Effector memory CD4-positive, alpha-beta T cell (primary cell): ENCODE measurements around the gene FBXL17.

Experiments used
- DNase-seq, 3 donors: peaks; one replicate each; pipeline ENCODE4 v3.0.0-alpha.2; 2020
- H3K27ac ChIP-seq: 2 replicates; pipeline ENCODE4 v1.7.0; 2013; ENCODE audit warnings: mild to moderate bottlenecking, low read length, moderate library complexity; ENCODE audit not compliant: insufficient read depth, poor library complexity, severe bottlenecking
- H3K27me3 ChIP-seq: replicated peaks from 2 replicates; pipeline ENCODE4 v1.7.0; 2013; ENCODE audit warnings: mild to moderate bottlenecking, low read length; ENCODE audit not compliant: insufficient read depth, control insufficient read depth, poor library complexity, severe bottlenecking
- H3K36me3 ChIP-seq: 2 replicates; pipeline ENCODE4 v1.7.0; 2013; ENCODE audit warnings: mild to moderate bottlenecking, low read length, moderate library complexity; ENCODE audit not compliant: control insufficient read depth, insufficient read depth
- H3K4me1 ChIP-seq: 2 replicates; pipeline ENCODE4 v1.7.0; 2013; ENCODE audit warnings: low read length, mild to moderate bottlenecking; ENCODE audit not compliant: control insufficient read depth, insufficient read depth, poor library complexity, severe bottlenecking
- H3K4me3 ChIP-seq: 2 replicates; pipeline ENCODE4 v1.7.0; 2013; ENCODE audit warnings: low read length, low read depth, mild to moderate bottlenecking; ENCODE audit not compliant: insufficient read depth, poor library complexity, severe bottlenecking
- H3K9me3 ChIP-seq: 2 replicates; pipeline ENCODE4 v1.7.0; 2013; ENCODE audit warnings: mild to moderate bottlenecking, low read length, moderate library complexity; ENCODE audit not compliant: control insufficient read depth

Gene FBXL17

GRCh38 chr5:108260117-108260857 lies 121.6 kb downstream of the FBXL17 start:
- no peak overlapping the region for H3K27ac ChIP-seq
- H3K4me3 ChIP-seq = no peak overlapping the region
- DNase-seq = peak; percentile 19 to 48 (median 24)

GRCh38 chr5:108259306-108259705 lies 122.6 kb downstream of the FBXL17 start:
- Histone ChIP-seq H3K4me3 (no peak overlapping the region), H3K4me1 (no peaks in the 10 kb centered on the region), H3K36me3 (no peaks in the 10 kb centered on the region), H3K27me3 (no peaks in the 10 kb centered on the region), H3K9me3 (no peaks in the 10 kb centered on the region), H3K27ac (no peak overlapping the region)
- no peak for DNase-seq

More at GRCh38 chr5:108260117-108260857, 121.6 kb downstream of the FBXL17 start:
- no peaks in the 10 kb centered on the region for H3K36me3 ChIP-seq
- H3K27me3 ChIP-seq = no peaks in the 10 kb centered on the region
- H3K4me1 ChIP-seq = no peaks in the 10 kb centered on the region
- H3K9me3 ChIP-seq = no peaks in the 10 kb centered on the region

GRCh38 chr5:108257996-108258395 lies 123.9 kb downstream of the FBXL17 start:
- Histone ChIP-seq H3K36me3 (no peaks in the 10 kb centered on the region), H3K27ac (no peak overlapping the region), H3K4me3 (no peak overlapping the region), H3K4me1 (no peaks in the 10 kb centered on the region), H3K9me3 (no peaks in the 10 kb centered on the region), H3K27me3 (no peaks in the 10 kb centered on the region)
- no peak for DNase-seq

- no peak for DNase-seq
- H3K27ac ChIP-seq = no peak overlapping the region
- no peak overlapping the region for H3K4me3 ChIP-seq
- no peaks in the 10 kb centered on the region for H3K4me1 ChIP-seq
- no peaks in the 10 kb centered on the region for H3K36me3 ChIP-seq
- no peaks in the 10 kb centered on the region for H3K9me3 ChIP-seq
- H3K27me3 ChIP-seq = no peaks in the 10 kb centered on the region
Measured at GRCh38 chr5:108255468-108255867, 126.4 kb downstream of the FBXL17 start.

DNA sequence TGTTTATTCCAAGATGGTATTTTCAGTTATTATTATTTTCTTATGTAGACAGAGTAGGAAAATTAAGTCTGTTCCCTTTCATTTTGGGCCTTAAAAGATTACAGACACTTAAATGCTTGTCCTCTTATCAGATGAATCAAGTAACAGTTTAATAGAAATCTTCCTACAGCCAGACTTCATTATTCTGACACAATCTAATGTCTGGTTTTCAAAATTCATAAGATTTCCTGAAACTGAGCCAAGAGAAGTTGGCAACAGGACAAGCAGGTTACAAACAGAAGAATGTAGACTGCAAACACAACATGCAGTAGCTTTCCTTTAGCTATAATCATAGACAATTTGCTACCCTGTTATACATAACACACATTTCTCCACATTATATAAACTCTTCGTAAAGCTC lies 130.5 kb downstream of the FBXL17 start:
- no peaks in the 10 kb centered on the region for H3K4me1 ChIP-seq
- no peaks in the 10 kb centered on the region for H3K27me3 ChIP-seq
- no peak overlapping the region for H3K27ac ChIP-seq
- H3K9me3 ChIP-seq = no peaks in the 10 kb centered on the region
- no peak for DNase-seq
- H3K36me3 ChIP-seq = no peaks in the 10 kb centered on the region
- H3K4me3 ChIP-seq = no peak overlapping the region

DNA sequence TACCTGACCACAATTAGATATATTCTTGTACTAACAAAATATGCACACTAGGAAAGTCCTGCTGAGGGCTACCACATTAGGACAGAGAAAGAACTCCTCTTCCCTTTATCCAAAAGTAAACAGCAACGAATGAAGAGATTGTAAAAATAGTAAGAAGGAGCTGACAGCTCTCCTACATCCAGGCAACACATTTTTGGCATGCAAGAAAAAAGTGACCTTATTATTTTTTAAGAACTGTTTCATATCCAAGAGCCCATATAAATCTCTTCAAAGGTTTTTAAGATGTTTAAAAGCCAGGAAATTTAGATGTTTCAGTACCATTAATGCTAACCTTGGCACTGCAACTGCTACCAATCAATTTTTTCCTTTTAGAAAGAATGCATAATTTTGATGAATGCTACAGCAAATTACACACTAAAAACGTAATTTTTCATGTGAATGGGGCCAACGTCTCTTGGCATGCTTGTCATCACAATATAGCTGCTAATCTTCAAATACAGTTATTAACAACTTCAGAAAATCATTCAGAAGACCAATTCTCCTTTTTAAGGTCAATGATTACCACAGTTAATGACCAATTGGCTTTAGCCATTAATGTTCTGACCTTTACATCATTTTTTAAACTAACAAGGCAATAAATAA lies 132.0 kb downstream of the FBXL17 start:
- Histone ChIP-seq H3K36me3 (no peaks in the 10 kb centered on the region), H3K4me1 (no peaks in the 10 kb centered on the region), H3K4me3 (no peak overlapping the region), H3K9me3 (no peaks in the 10 kb centered on the region), H3K27ac (no peak overlapping the region), H3K27me3 (no peaks in the 10 kb centered on the region)
- DNase-seq = no peak

- H3K27me3 ChIP-seq = no peaks in the 10 kb centered on the region
- H3K4me1 ChIP-seq = no peaks in the 10 kb centered on the region
Measured at GRCh38 chr5:108249095-108249784, 132.7 kb downstream of the FBXL17 start.

GRCh38 chr5:108238936-108239887 lies 142.7 kb downstream of the FBXL17 start:
- no peak for DNase-seq
- no peaks in the 10 kb centered on the region for H3K9me3 ChIP-seq
- no peaks in the 10 kb centered on the region for H3K27me3 ChIP-seq
- H3K4me3 ChIP-seq = no peak overlapping the region
- no peaks in the 10 kb centered on the region for H3K4me1 ChIP-seq
- H3K36me3 ChIP-seq = no peaks in the 10 kb centered on the region
- H3K27ac ChIP-seq = no peak overlapping the region

More at GRCh38 chr5:108249095-108249784, 132.7 kb downstream of the FBXL17 start:
- Histone ChIP-seq H3K36me3 (no peaks in the 10 kb centered on the region), H3K9me3 (no peaks in the 10 kb centered on the region), H3K4me3 (no peak overlapping the region), H3K27ac (no peak overlapping the region)
- no peak for DNase-seq

DNA sequence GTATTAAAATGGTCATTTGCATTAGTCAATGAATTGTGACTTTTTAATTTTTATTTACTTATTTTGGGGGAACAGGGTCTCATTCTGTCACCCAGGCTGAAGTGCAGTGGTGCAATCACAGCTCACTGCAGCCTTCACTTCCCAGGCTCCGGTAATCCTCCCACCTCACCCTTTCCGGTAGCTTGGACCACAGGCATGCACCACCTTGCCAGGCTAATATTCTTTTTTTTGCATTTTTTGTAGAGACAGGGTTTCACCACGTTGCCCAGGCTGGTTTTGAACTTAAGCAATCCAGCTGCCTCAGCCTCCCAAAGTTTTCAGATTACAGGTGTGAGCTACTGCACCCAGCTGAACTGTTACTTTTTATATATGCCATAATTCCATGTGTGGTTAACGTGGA lies 143.4 kb downstream of the FBXL17 start:
- Histone ChIP-seq H3K27ac (no peak overlapping the region), H3K27me3 (no peaks in the 10 kb centered on the region), H3K36me3 (no peaks in the 10 kb centered on the region), H3K4me3 (no peak overlapping the region), H3K4me1 (no peaks in the 10 kb centered on the region), H3K9me3 (no peaks in the 10 kb centered on the region)
- no peak for DNase-seq
